T-helper 2 cell treated with Interferon-gamma antibody and Interleukin-4, amounts not matched to agents 5 μg/mL and 100 μg/mL, for 36 hours (primary cell): ENCODE data around the gene HSFX3.
"Not testable (repeated sequence)": the region's sequence is repeated elsewhere in the genome, so short reads cannot be mapped to it uniquely, and the experiment has no call there.

Experiments
- DNase-seq: peaks from one replicate; pipeline ENCODE4 v3.0.0; 2021; ENCODE audit warnings: low spot score
- H3K27ac Mint-ChIP-seq: one replicate; pipeline ENCODE4 v1.8.0; 2021; ENCODE audit warnings: mild to moderate bottlenecking, mixed read lengths
- H3K27me3 Mint-ChIP-seq: one replicate; pipeline ENCODE4 v1.8.0; 2021; ENCODE audit warnings: low read depth, mixed read lengths
- H3K36me3 Mint-ChIP-seq: one replicate; pipeline ENCODE4 v1.8.0; 2021; ENCODE audit warnings: low read depth, mixed read lengths
- H3K4me1 Mint-ChIP-seq: one replicate; pipeline ENCODE4 v1.8.0; 2021; ENCODE audit warnings: low read depth, mixed read lengths
- H3K4me3 Mint-ChIP-seq: one replicate; pipeline ENCODE4 v1.8.0; 2022; ENCODE audit warnings: mild to moderate bottlenecking, moderate library complexity, mixed read lengths
- H3K9me3 Mint-ChIP-seq: one replicate; pipeline ENCODE4 v1.8.0; 2021; ENCODE audit warnings: mixed read lengths

Gene HSFX3

GRCh38 chrX:149516604-149517003 lies 33.1 kb downstream of the HSFX3 start:
- Mint-ChIP-seq H3K36me3 (peaks cover 15% of the 10 kb centered on the region), H3K9me3 (peaks cover 14% of the 10 kb centered on the region), H3K27me3 (no peaks in the 10 kb centered on the region), H3K4me1 (peaks cover 41% of the 10 kb centered on the region), H3K4me3 (no peak overlapping the region), H3K27ac (no peak overlapping the region)
- DNase-seq = no peak

- DNase-seq = no peak
- peaks cover 15% of the 10 kb centered on the region for H3K36me3 Mint-ChIP-seq
- peaks cover 14% of the 10 kb centered on the region for H3K9me3 Mint-ChIP-seq
- no peaks in the 10 kb centered on the region for H3K27me3 Mint-ChIP-seq
- H3K4me1 Mint-ChIP-seq = peaks cover 37% of the 10 kb centered on the region
- H3K4me3 Mint-ChIP-seq = peak overlapping the region; percentile 4
- H3K27ac Mint-ChIP-seq = peak overlapping the region; percentile 5
Measured at GRCh38 chrX:149515954-149516602, 33.6 kb downstream of the HSFX3 start.

- Mint-ChIP-seq H3K27ac (peak overlapping the region; percentile 45), H3K36me3 (peaks cover 13% of the 10 kb centered on the region), H3K27me3 (peaks cover 2% of the 10 kb centered on the region), H3K4me3 (no peak overlapping the region), H3K4me1 (peaks cover 29% of the 10 kb centered on the region), H3K9me3 (peaks cover 14% of the 10 kb centered on the region)
- DNase-seq = no peak
Measured at GRCh38 chrX:149513825-149514428, 35.8 kb downstream of the HSFX3 start.

GRCh38 chrX:149512225-149512885 lies 37.4 kb downstream of the HSFX3 start:
- peaks cover 8% of the 10 kb centered on the region for H3K36me3 Mint-ChIP-seq
- H3K27ac Mint-ChIP-seq = no peak overlapping the region
- H3K4me3 Mint-ChIP-seq = no peak overlapping the region
- H3K27me3 Mint-ChIP-seq = peaks cover 5% of the 10 kb centered on the region
- peak; percentile 35 for DNase-seq
- peaks cover 28% of the 10 kb centered on the region for H3K4me1 Mint-ChIP-seq
- peaks cover 8% of the 10 kb centered on the region for H3K9me3 Mint-ChIP-seq

GRCh38 chrX:149511081-149511480 lies 38.6 kb downstream of the HSFX3 start:
- no peak for DNase-seq
- peaks cover 5% of the 10 kb centered on the region for H3K27me3 Mint-ChIP-seq
- no peaks in the 10 kb centered on the region for H3K36me3 Mint-ChIP-seq
- H3K9me3 Mint-ChIP-seq = no peaks in the 10 kb centered on the region
- no peak overlapping the region for H3K4me3 Mint-ChIP-seq
- H3K27ac Mint-ChIP-seq = no peak overlapping the region
- peaks cover 20% of the 10 kb centered on the region for H3K4me1 Mint-ChIP-seq

GRCh38 chrX:149510386-149510785 lies 39.3 kb downstream of the HSFX3 start:
- Mint-ChIP-seq H3K4me3 (no peak overlapping the region), H3K27ac (no peak overlapping the region), H3K36me3 (no peaks in the 10 kb centered on the region), H3K9me3 (no peaks in the 10 kb centered on the region), H3K4me1 (peaks cover 20% of the 10 kb centered on the region), H3K27me3 (peaks cover 5% of the 10 kb centered on the region)
- DNase-seq = no peak

- H3K27ac Mint-ChIP-seq = no peak overlapping the region
Measured at GRCh38 chrX:149508467-149508866, 41.3 kb downstream of the HSFX3 start.

GRCh38 chrX:149506349-149506748 lies 43.4 kb downstream of the HSFX3 start:
- H3K27ac Mint-ChIP-seq = no peak overlapping the region

More at GRCh38 chrX:149508467-149508866, 41.3 kb downstream of the HSFX3 start:
- Mint-ChIP-seq H3K4me1 (peaks cover 22% of the 10 kb centered on the region), H3K4me3 (no peak overlapping the region), H3K36me3 (peaks cover 2% of the 10 kb centered on the region), H3K9me3 (no peaks in the 10 kb centered on the region), H3K27me3 (peaks cover 5% of the 10 kb centered on the region)
- DNase-seq = no peak

GRCh38 chrX:149505671-149506070 lies 44.1 kb downstream of the HSFX3 start:
- Mint-ChIP-seq H3K4me1 (peaks cover 29% of the 10 kb centered on the region), H3K4me3 (peak overlapping the region; percentile 96), H3K9me3 (no peaks in the 10 kb centered on the region), H3K27ac (peak overlapping the region; percentile 100), H3K36me3 (peaks cover 11% of the 10 kb centered on the region), H3K27me3 (peaks cover 5% of the 10 kb centered on the region)
- no peak for DNase-seq

More at GRCh38 chrX:149506349-149506748, 43.4 kb downstream of the HSFX3 start:
- H3K4me3 Mint-ChIP-seq = no peak overlapping the region
- peaks cover 5% of the 10 kb centered on the region for H3K27me3 Mint-ChIP-seq
- peaks cover 10% of the 10 kb centered on the region for H3K36me3 Mint-ChIP-seq
- no peaks in the 10 kb centered on the region for H3K9me3 Mint-ChIP-seq
- H3K4me1 Mint-ChIP-seq = peaks cover 24% of the 10 kb centered on the region
- no peak for DNase-seq

- H3K9me3 Mint-ChIP-seq = no peaks in the 10 kb centered on the region
- peaks cover 13% of the 10 kb centered on the region for H3K36me3 Mint-ChIP-seq
- H3K4me1 Mint-ChIP-seq = peaks cover 31% of the 10 kb centered on the region
- peak within 1 kb of the TSS; percentile 100 for H3K27ac Mint-ChIP-seq
- H3K4me3 Mint-ChIP-seq = peak within 1 kb of the TSS; percentile 96
- H3K27me3 Mint-ChIP-seq = peaks cover 3% of the 10 kb centered on the region
- DNase-seq = peak; percentile 86
Measured at GRCh38 chrX:149504915-149505651, 44.6 kb downstream of the HSFX3 start, which contains the start of gene IDS. Gene IDS (minus strand): TSS chrX:149505306. CDS start chrX:149505137, 169 bp downstream.

- peaks cover 33% of the 10 kb centered on the region for H3K4me1 Mint-ChIP-seq
Measured at GRCh38 chrX:149504226-149504914, 45.4 kb downstream of the HSFX3 start.

GRCh38 chrX:149503446-149503845 lies 46.3 kb downstream of the HSFX3 start:
- not testable (repeated sequence) for H3K9me3 Mint-ChIP-seq, H3K27me3 Mint-ChIP-seq
- H3K4me1 Mint-ChIP-seq = peaks cover 33% of the 10 kb centered on the region
- H3K36me3 Mint-ChIP-seq = peaks cover 18% of the 10 kb centered on the region
- peak overlapping the region; percentile 96 for H3K4me3 Mint-ChIP-seq
- peak overlapping the region; percentile 75 for H3K27ac Mint-ChIP-seq
- peak; percentile 71 for DNase-seq

More at GRCh38 chrX:149504226-149504914, 45.4 kb downstream of the HSFX3 start:
- peaks cover 16% of the 10 kb centered on the region for H3K36me3 Mint-ChIP-seq
- peaks cover 3% of the 10 kb centered on the region for H3K27me3 Mint-ChIP-seq
- H3K4me3 Mint-ChIP-seq = peak overlapping the region; percentile 96
- H3K27ac Mint-ChIP-seq = peak overlapping the region; percentile 100
- peak; percentile 44 for DNase-seq
- H3K9me3 Mint-ChIP-seq = no peaks in the 10 kb centered on the region

- H3K4me1 Mint-ChIP-seq = peaks cover 33% of the 10 kb centered on the region
- peak overlapping the region; percentile 58 for H3K4me3 Mint-ChIP-seq
- not testable (repeated sequence) for H3K9me3 Mint-ChIP-seq, H3K27me3 Mint-ChIP-seq, DNase-seq
- H3K27ac Mint-ChIP-seq = peak overlapping the region; percentile 83
- H3K36me3 Mint-ChIP-seq = peaks cover 23% of the 10 kb centered on the region
Measured at GRCh38 chrX:149502923-149503322, 46.8 kb downstream of the HSFX3 start.
